ENCODE measurements around the gene FRMPD1.

DNA sequence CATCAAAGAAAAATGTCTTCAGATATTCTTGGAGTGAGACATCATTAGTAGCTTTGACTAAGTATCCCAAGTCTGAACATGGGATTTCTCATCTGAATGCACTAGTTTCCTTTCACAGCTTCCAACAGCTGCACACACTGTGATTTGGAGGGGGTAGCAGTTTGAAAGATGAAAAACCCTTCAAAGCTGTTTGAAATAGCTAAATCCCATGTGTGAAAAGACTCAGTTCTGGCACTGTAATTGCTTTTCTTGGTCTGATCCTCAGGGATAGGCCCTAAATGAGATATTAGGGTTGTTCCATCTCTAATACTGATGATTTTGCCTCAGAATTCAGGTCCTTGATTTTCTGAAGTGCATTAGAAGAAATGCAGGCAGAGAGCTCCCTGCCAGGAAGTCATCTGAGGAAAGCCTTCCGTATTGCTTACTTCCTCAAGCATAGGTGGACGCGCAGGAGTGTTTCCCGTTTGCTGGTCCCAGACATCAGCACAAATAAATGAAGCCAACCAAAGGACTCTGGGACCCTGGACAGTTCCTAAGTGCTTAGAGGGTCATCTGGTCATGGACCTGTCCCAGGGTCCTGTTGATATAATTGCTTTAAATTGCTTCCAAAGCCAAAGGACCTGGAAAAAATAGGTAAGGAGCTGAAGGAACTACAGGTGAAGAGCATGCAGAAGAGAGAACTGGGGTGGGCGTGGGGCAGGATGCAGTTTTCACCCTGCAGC is 25.6 kb upstream of the FRMPD1 start:
- TF ChIP-seq RAD21 (conservative IDR thresholded peaks at IDR 0.05), result no peak
- TF ChIP-seq EZH2 (IDR thresholded peaks at IDR 0.05; ENCODE audit: borderline replicate concordance, insufficient read depth, low read length, poor library complexity, severe bottlenecking), result no peak
- TF ChIP-seq CTCF (IDR thresholded peaks at IDR 0.05; ENCODE audit: poor library complexity, severe bottlenecking), result no peak
- TF ChIP-seq EP300 (conservative IDR thresholded peaks at IDR 0.05; ENCODE audit: poor library complexity, severe bottlenecking), result no peak
